A549 (cell line): ENCODE data around the gene CACNB3.

ENCODE experiments used
- POLR2A ChIP-seq: IDR thresholded peaks from 2 replicates; pipeline ENCODE4 v1.6.1; 2012; ENCODE audit warnings: mild to moderate bottlenecking, low read length
- TF ChIP-seq, protein P1 (sequence below): fragments of >200 bp; sonication (Bioruptor Twin); formaldehyde crosslinking; IDR thresholded peaks from 3 replicates; pipeline ENCODE4 v1.5.1; 2016

DNA sequence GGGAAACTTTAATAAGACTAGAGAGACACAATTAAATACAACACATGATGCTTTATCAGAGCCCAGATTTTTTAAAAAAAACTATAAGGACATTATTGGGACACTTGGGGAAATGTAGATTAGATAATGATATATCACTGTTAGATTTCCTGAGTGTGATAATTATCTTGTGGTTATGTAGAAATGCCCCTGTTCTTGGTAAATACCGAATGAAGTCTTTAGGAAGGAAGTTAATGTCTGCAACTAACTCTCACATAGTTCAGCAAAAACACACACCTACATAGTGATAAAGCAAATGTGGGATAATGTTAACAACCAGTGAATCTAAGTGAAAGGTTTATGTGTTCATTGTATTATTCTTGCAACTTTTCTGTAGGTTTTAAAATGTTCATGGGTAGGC lies 14.6 kb upstream of the CACNB3 start:
- TF ChIP-seq POLR2A: no peak
- TF ChIP-seq, protein P1, sequence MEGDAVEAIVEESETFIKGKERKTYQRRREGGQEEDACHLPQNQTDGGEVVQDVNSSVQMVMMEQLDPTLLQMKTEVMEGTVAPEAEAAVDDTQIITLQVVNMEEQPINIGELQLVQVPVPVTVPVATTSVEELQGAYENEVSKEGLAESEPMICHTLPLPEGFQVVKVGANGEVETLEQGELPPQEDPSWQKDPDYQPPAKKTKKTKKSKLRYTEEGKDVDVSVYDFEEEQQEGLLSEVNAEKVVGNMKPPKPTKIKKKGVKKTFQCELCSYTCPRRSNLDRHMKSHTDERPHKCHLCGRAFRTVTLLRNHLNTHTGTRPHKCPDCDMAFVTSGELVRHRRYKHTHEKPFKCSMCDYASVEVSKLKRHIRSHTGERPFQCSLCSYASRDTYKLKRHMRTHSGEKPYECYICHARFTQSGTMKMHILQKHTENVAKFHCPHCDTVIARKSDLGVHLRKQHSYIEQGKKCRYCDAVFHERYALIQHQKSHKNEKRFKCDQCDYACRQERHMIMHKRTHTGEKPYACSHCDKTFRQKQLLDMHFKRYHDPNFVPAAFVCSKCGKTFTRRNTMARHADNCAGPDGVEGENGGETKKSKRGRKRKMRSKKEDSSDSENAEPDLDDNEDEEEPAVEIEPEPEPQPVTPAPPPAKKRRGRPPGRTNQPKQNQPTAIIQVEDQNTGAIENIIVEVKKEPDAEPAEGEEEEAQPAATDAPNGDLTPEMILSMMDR: no peak
